Small intestine (tissue), 7 donors: ENCODE measurements around the gene HAPLN3. TPM values are rescaled to one million over a fixed set of nuclear protein-coding genes. Genes with fewer than 3 reads are reported as not detected.

Experiments used
- DNase-seq, 2 donors: peaks; one replicate each; pipeline versions ENCODE4 v3.0.0 to v3.0.0-alpha.2; 2013
- FAIRE-seq: peaks from 2 replicates; lab custom pipeline; 2012; peaks lifted over from hg19 to GRCh38; lab: Jason Lieb, UNC
- H3K27ac ChIP-seq, 3 donors: one replicate each; pipeline ENCODE4 v1.5.1; 2013; ENCODE audit warnings: low read length in 2 of 3, mild to moderate bottlenecking in 2 of 3, control low read depth in 1 of 3, inconsistent platforms in 1 of 3, low read depth in 1 of 3, moderate library complexity in 1 of 3
- H3K27me3 ChIP-seq, 3 donors: one replicate each; pipeline ENCODE4 v1.6.1; 2013; ENCODE audit warnings: low read length in 3 of 3, inconsistent platforms in 1 of 3; ENCODE audit not compliant: control insufficient read depth in 3 of 3, insufficient read depth in 3 of 3
- H3K36me3 ChIP-seq, 3 donors: one replicate each; pipeline ENCODE4 v1.6.1; 2013; ENCODE audit warnings: low read length in 3 of 3, inconsistent platforms in 1 of 3, low read depth in 1 of 3, mild to moderate bottlenecking in 1 of 3, moderate library complexity in 1 of 3; ENCODE audit not compliant: control insufficient read depth in 3 of 3, insufficient read depth in 2 of 3
- H3K4me1 ChIP-seq, 3 donors: one replicate each; pipeline ENCODE4 v1.6.1; 2013; ENCODE audit warnings: low read length in 2 of 3, inconsistent platforms in 1 of 3, low read depth in 1 of 3, mild to moderate bottlenecking in 1 of 3, moderate library complexity in 1 of 3; ENCODE audit not compliant: control insufficient read depth in 3 of 3, insufficient read depth in 2 of 3
- H3K4me3 ChIP-seq, 3 donors: one replicate each; pipeline ENCODE4 v1.5.1; 2013; ENCODE audit warnings: low read length in 3 of 3, control low read depth in 1 of 3, inconsistent platforms in 1 of 3, low read depth in 1 of 3, mild to moderate bottlenecking in 1 of 3, moderate library complexity in 1 of 3
- H3K9me3 ChIP-seq, 2 donors: one replicate each; pipeline ENCODE4 v1.6.1; 2013; ENCODE audit warnings: low read depth in 1 of 2, low read length in 1 of 2; ENCODE audit not compliant: control insufficient read depth in 2 of 2, insufficient read depth in 1 of 2
- WGBS, 3 donors: extraction: QIAGEN DNeasy Blood & Tissue Kit; methylation state at CpG; one replicate each; pipeline ENCODE4 v1.1.7; 2013; 5-methylcytosine and 5-hydroxymethylcytosine counted together
- polyA plus RNA-seq, 4 donors: library from polyadenylated mRNA; stranded (reverse) in 3 of 4; unstranded in 1 of 4; fragments of 200-250 nt in 3 of 4; fragments of 120-200 nt in 1 of 4; gene quantifications; one replicate each; pipeline versions ENCODE4 v1.2.1 to v1.2.3, GENCODE V29; 2013
- donor health status: healthy with polysubstance abuse.
- donor health status: control.
- donor health status: control.
- donor health status: Bipolar disorder and iron deficiency.
- donor health status: healthy.

HAPLN3 gene
- polyA plus RNA-seq, 4 donors = 0.27 to 7.6 (median 1.5) TPM; not detected in 1

DNA sequence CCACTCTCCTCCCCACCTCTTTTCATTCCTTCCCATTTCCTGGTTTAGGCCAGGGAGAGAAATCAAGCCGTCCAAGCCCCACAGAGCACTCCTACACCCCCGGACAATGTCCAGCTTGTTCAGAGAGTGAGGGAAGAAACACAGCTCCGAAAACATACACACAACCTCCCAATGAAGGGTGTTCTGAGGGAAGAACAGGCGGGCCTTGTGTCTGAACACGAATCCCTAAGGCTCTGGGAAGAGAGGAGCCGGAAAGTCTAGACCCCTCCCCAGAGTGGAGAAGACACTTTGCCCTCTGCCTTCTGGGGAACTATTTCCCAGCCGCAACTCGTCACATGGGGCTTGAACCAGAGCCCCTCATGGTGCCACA is 61.6 kb downstream of the HAPLN3 start:
- FAIRE-seq (no peak), DNase-seq (no peak)
- Histone ChIP-seq H3K36me3 (no peaks in the 10 kb centered on the region), H3K9me3 (no peaks in the 10 kb centered on the region), H3K4me1 (no peaks in the 10 kb centered on the region), H3K4me3 (no peak overlapping the region), H3K27me3 (no peaks in the 10 kb centered on the region), H3K27ac (no peak overlapping the region)
- WGBS, 3 donors = 62 to 70% (median 69%) methylated on average over 8 of the region's 8 CpGs

DNA sequence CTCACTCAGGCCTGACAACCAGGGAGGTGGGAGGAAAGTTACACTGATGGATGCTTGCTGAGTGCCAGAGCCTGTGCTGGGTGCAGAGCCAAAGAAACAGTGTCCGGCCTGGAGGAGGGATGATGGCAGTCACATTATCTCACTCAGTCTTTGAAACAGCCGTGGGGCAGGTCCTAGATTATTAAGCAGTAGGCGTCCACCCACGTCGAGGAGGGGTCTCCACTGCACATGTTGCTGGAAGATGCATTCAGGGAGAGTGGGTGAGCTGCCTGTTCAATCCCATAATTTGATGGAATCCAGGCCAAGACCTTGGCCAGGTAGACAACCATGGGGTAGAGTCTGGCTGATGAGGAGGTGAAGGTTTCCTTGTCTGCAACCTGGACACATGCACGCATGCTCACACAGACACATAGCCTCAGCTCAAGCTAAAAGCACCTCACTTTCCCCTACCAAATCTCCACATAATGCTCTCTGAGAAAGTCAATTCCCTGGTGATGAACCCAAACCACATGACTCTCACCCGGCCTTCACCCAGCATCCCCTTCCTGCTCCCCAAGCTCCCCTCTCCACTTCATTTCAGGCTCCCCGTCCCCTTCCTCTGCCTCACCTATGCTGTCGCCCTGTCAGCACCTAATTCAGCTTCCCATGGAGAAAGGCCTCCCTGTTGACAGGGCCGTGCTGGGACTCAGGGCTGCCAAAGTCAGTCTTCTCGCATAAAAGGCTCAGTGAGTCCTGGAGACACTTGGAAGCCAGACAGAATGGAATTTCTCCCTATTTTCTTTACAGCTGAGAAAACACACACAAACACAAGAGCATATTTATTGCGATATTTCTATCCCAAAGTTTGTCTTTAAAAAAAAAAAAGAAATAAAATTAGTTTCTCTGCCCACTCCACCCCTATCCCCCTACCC is 62.3 kb downstream of the HAPLN3 start:
- H3K4me1 ChIP-seq = no peaks in the 10 kb centered on the region
- no peaks in the 10 kb centered on the region for H3K36me3 ChIP-seq
- H3K27me3 ChIP-seq = no peaks in the 10 kb centered on the region
- no peak overlapping the region for H3K4me3 ChIP-seq
- H3K27ac ChIP-seq = no peak overlapping the region
- H3K9me3 ChIP-seq = no peaks in the 10 kb centered on the region
- WGBS, 3 donors = 77 to 83% (median 83%) methylated on average over 12 of the region's 12 CpGs
- DNase-seq = no peak
- FAIRE-seq = no peak

DNA sequence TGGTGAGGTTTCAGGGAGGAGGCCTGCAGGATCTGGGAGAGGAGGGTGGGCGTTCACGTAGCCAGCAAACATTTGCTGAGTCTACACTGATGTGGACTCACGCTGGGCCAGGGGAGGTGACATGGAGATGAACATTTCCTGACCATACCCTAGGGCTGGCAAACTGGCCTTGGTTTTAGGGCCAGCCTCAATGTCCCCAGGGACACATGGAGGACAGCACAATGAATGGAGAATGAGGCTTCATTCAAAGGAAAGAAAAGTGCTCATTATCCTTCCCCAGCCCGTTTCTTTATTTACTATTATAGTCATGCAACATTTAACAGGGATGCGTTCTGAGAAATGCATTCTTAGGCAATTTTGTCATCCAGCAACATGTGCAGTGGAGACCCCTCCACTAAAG is 65.3 kb downstream of the HAPLN3 start:
- FAIRE-seq = no peak
- WGBS, 3 donors = 64 to 80% (median 64%) methylated on average over 5 of the region's 5 CpGs
- Histone ChIP-seq H3K4me3 (no peak overlapping the region), H3K36me3 (no peaks in the 10 kb centered on the region), H3K9me3 (no peaks in the 10 kb centered on the region), H3K27ac (no peak overlapping the region), H3K27me3 (no peaks in the 10 kb centered on the region), H3K4me1 (no peaks in the 10 kb centered on the region)
- no peak for DNase-seq

DNA sequence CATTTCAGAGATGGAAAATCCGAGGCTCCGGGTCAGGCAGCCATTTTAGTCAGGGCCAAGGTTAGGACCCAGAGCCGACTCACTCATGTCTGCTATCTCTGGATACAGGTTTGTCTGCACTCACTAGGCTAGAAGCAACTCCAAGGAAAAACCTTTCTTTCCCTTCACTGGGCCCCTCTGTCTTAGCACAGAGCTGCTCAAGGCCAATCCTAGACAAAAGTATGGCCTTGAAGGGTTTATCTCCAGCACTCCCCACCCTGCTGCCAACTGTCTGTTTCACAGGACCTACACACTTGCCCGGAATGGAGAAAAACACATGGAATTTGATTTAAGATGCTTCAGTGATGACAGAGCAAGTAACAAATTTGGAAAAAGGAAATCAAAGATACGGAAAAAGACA is 66.6 kb downstream of the HAPLN3 start:
- Histone ChIP-seq H3K9me3 (no peaks in the 10 kb centered on the region), H3K4me3 (no peak overlapping the region), H3K36me3 (no peaks in the 10 kb centered on the region), H3K4me1 (no peaks in the 10 kb centered on the region), H3K27ac (no peak overlapping the region), H3K27me3 (no peaks in the 10 kb centered on the region)
- WGBS, 3 donors = 67 to 72% (median 70%) methylated on average over 5 of the region's 5 CpGs
- DNase-seq (no peak), FAIRE-seq (no peak)

Other genes starting within 250 kb of the HAPLN3 start
- under 1 TPM in 2 of 4 donors, not detected in 2; 0.09 to 0.27 TPM for gene ACAN, start 92.1 kb downstream of the HAPLN3 start, polyA plus RNA-seq
- 100 to 1,000 TPM in 1 of 4 donors, 10 to 100 TPM in 1, 1 to 10 TPM in 2; 4.0 to 104 (median 22.2) TPM for gene MFGE8, start 17.8 kb upstream of the HAPLN3 start, polyA plus RNA-seq
- gene ABHD2, start 192.9 kb upstream of the HAPLN3 start, polyA plus RNA-seq = 10 to 100 TPM in 2 of 4 donors, 1 to 10 TPM in 2; 6.7 to 33.6 (median 18.8) TPM